ENCODE data around the gene THOC3. TPM values are rescaled to one million over a fixed set of nuclear protein-coding genes. Genes with fewer than 3 reads are reported as not detected.
A peak's percentile ranks its signal among the peaks of the same experiment; 100 is the strongest.
"Not testable (repeated sequence)": the region's sequence is repeated elsewhere in the genome, so short reads cannot be mapped to it uniquely, and the experiment has no call there.

The THOC3 gene
- total and polyA plus RNA-seq, 2 experiments from 2014 or later: 66.3 to 74.5 TPM

- not testable (repeated sequence) for H3K27me3 ChIP-seq; H4K20me1 ChIP-seq (ENCODE audit: insufficient read depth, poor library complexity, severe bottlenecking); H3K36me3 ChIP-seq (replicated peaks; ENCODE audit: insufficient read depth, low read depth); DNase-seq (ENCODE audit: low spot score); H3K27ac ChIP-seq; H3K4me2 ChIP-seq; H3K4me1 ChIP-seq (ENCODE audit: insufficient read depth); H3K79me2 ChIP-seq; H3K9me3 ChIP-seq (ENCODE audit: low read depth); H2AFZ ChIP-seq; H3K9me2 ChIP-seq (replicated peaks; ENCODE audit: insufficient read depth); H3K4me3 ChIP-seq
- no CpG with 5 or more reads among the region's 6 CpGs for WGBS (ENCODE audit: low lambda C conversion rate, missing lambda C conversion rate)
Measured at GRCh38 chr5:175996791-175997190, 28.7 kb upstream of the THOC3 start.

- not testable (repeated sequence) for H3K4me2 ChIP-seq; H3K4me1 ChIP-seq (ENCODE audit: insufficient read depth); H3K9me2 ChIP-seq (replicated peaks; ENCODE audit: insufficient read depth); H4K20me1 ChIP-seq (ENCODE audit: insufficient read depth, poor library complexity, severe bottlenecking); H3K27me3 ChIP-seq; H3K4me3 ChIP-seq; DNase-seq (ENCODE audit: low spot score); H3K27ac ChIP-seq; H3K79me2 ChIP-seq; H3K36me3 ChIP-seq (replicated peaks; ENCODE audit: insufficient read depth, low read depth); H3K9me3 ChIP-seq (ENCODE audit: low read depth); H2AFZ ChIP-seq
- no CpG with 5 or more reads among the region's 6 CpGs for WGBS (ENCODE audit: low lambda C conversion rate, missing lambda C conversion rate)
Measured at GRCh38 chr5:175995506-175995905, 27.4 kb upstream of the THOC3 start.

- not testable (repeated sequence) for H3K9me2 ChIP-seq (replicated peaks; ENCODE audit: insufficient read depth); H3K79me2 ChIP-seq; DNase-seq (ENCODE audit: low spot score); H3K4me2 ChIP-seq; H3K36me3 ChIP-seq (replicated peaks; ENCODE audit: insufficient read depth, low read depth); H4K20me1 ChIP-seq (ENCODE audit: insufficient read depth, poor library complexity, severe bottlenecking); H3K9me3 ChIP-seq (ENCODE audit: low read depth); H3K27ac ChIP-seq; H3K4me1 ChIP-seq (ENCODE audit: insufficient read depth); H2AFZ ChIP-seq; H3K4me3 ChIP-seq; H3K27me3 ChIP-seq
- WGBS (ENCODE audit: low lambda C conversion rate, missing lambda C conversion rate): 52% methylated on average over 8 of the region's 17 CpGs
Measured at GRCh38 chr5:175979371-175979995, 11.4 kb upstream of the THOC3 start.

- not testable (repeated sequence) for DNase-seq (ENCODE audit: low spot score); H3K9me2 ChIP-seq (replicated peaks; ENCODE audit: insufficient read depth); H3K27me3 ChIP-seq; H3K9me3 ChIP-seq (ENCODE audit: low read depth); H3K27ac ChIP-seq; H3K4me1 ChIP-seq (ENCODE audit: insufficient read depth); H3K36me3 ChIP-seq (replicated peaks; ENCODE audit: insufficient read depth, low read depth); H4K20me1 ChIP-seq (ENCODE audit: insufficient read depth, poor library complexity, severe bottlenecking)
- 19% methylated on average over 5 of the region's 6 CpGs for WGBS (ENCODE audit: low lambda C conversion rate, missing lambda C conversion rate)
- peak overlapping the region; percentile 96 for H3K4me3 ChIP-seq
- peak overlapping the region; percentile 83 for H2AFZ ChIP-seq
- H3K79me2 ChIP-seq: peaks cover 10% of the 10 kb centered on the region
- H3K4me2 ChIP-seq: peak overlapping the region; percentile 78
Measured at GRCh38 chr5:175968381-175968780, 266 bp upstream of the THOC3 start.

GRCh38 chr5:175962329-175962728 lies 5.8 kb downstream of the THOC3 start:
- peaks cover 10% of the 10 kb centered on the region for H3K79me2 ChIP-seq
- not testable (repeated sequence) for H3K9me3 ChIP-seq (ENCODE audit: low read depth); H3K36me3 ChIP-seq (replicated peaks; ENCODE audit: insufficient read depth, low read depth); H3K9me2 ChIP-seq (replicated peaks; ENCODE audit: insufficient read depth); H3K4me1 ChIP-seq (ENCODE audit: insufficient read depth); H3K27me3 ChIP-seq; H2AFZ ChIP-seq; H3K4me2 ChIP-seq; H3K4me3 ChIP-seq; H3K27ac ChIP-seq; H4K20me1 ChIP-seq (ENCODE audit: insufficient read depth, poor library complexity, severe bottlenecking)
- DNase-seq (ENCODE audit: low spot score): peak; percentile 2
- WGBS (ENCODE audit: low lambda C conversion rate, missing lambda C conversion rate): 78% methylated on average over 4 of the region's 8 CpGs

GRCh38 chr5:175960228-175960627 lies 7.9 kb downstream of the THOC3 start:
- not testable (repeated sequence) for H3K9me2 ChIP-seq (replicated peaks; ENCODE audit: insufficient read depth); H3K27ac ChIP-seq; H4K20me1 ChIP-seq (ENCODE audit: insufficient read depth, poor library complexity, severe bottlenecking); H3K4me1 ChIP-seq (ENCODE audit: insufficient read depth); H3K9me3 ChIP-seq (ENCODE audit: low read depth); H3K27me3 ChIP-seq; H3K79me2 ChIP-seq; H2AFZ ChIP-seq; H3K36me3 ChIP-seq (replicated peaks; ENCODE audit: insufficient read depth, low read depth); H3K4me3 ChIP-seq; H3K4me2 ChIP-seq; DNase-seq (ENCODE audit: low spot score)
- 86% methylated on average over 4 of the region's 6 CpGs for whole genome bisulfite sequencing (ENCODE audit: low lambda C conversion rate, missing lambda C conversion rate)

- H3K36me3 ChIP-seq (replicated peaks; ENCODE audit: insufficient read depth, low read depth); H3K9me3 ChIP-seq (ENCODE audit: low read depth); H3K27me3 ChIP-seq; H4K20me1 ChIP-seq (ENCODE audit: insufficient read depth, poor library complexity, severe bottlenecking); H3K4me1 ChIP-seq (ENCODE audit: insufficient read depth); H3K27ac ChIP-seq; H3K79me2 ChIP-seq; H2AFZ ChIP-seq; H3K4me2 ChIP-seq; DNase-seq (ENCODE audit: low spot score); H3K9me2 ChIP-seq (replicated peaks; ENCODE audit: insufficient read depth); H3K4me3 ChIP-seq: not testable (repeated sequence)
- 95% methylated on average over 2 of the region's 2 CpGs for WGBS (ENCODE audit: low lambda C conversion rate, missing lambda C conversion rate)
Measured at GRCh38 chr5:175958515-175958914, 9.6 kb downstream of the THOC3 start.

GRCh38 chr5:175954107-175954506 lies 14.0 kb downstream of the THOC3 start:
- not testable (repeated sequence) for H3K4me2 ChIP-seq; DNase-seq (ENCODE audit: low spot score); H3K9me3 ChIP-seq (ENCODE audit: low read depth); H3K36me3 ChIP-seq (replicated peaks; ENCODE audit: insufficient read depth, low read depth); H3K4me3 ChIP-seq; H3K27ac ChIP-seq; H3K79me2 ChIP-seq; H3K9me2 ChIP-seq (replicated peaks; ENCODE audit: insufficient read depth); H4K20me1 ChIP-seq (ENCODE audit: insufficient read depth, poor library complexity, severe bottlenecking); H3K4me1 ChIP-seq (ENCODE audit: insufficient read depth); H2AFZ ChIP-seq; H3K27me3 ChIP-seq
- WGBS (ENCODE audit: low lambda C conversion rate, missing lambda C conversion rate): 83% methylated on average over 5 of the region's 6 CpGs

- not testable (repeated sequence) for H3K9me2 ChIP-seq (replicated peaks; ENCODE audit: insufficient read depth); H2AFZ ChIP-seq; H3K79me2 ChIP-seq; H3K4me1 ChIP-seq (ENCODE audit: insufficient read depth); H4K20me1 ChIP-seq (ENCODE audit: insufficient read depth, poor library complexity, severe bottlenecking); H3K4me2 ChIP-seq; H3K27me3 ChIP-seq; H3K9me3 ChIP-seq (ENCODE audit: low read depth); H3K36me3 ChIP-seq (replicated peaks; ENCODE audit: insufficient read depth, low read depth); H3K4me3 ChIP-seq; H3K27ac ChIP-seq; DNase-seq (ENCODE audit: low spot score)
- 89% methylated on average over 5 of the region's 8 CpGs for WGBS (ENCODE audit: low lambda C conversion rate, missing lambda C conversion rate)
Measured at GRCh38 chr5:175952810-175953209, 15.3 kb downstream of the THOC3 start.

Data from hepatocyte (in vitro differentiated cells).